LNCAP (cell line): ENCODE measurements around the gene FBLN5.

Source experiments
- TF ChIP-seq, protein P1 (sequence below): fragments of 450-650 bp; IDR thresholded peaks from 2 replicates; pipeline ENCODE4 v1.5.1; 2017; ENCODE audit warnings: mild to moderate bottlenecking

The FBLN5 gene

DNA sequence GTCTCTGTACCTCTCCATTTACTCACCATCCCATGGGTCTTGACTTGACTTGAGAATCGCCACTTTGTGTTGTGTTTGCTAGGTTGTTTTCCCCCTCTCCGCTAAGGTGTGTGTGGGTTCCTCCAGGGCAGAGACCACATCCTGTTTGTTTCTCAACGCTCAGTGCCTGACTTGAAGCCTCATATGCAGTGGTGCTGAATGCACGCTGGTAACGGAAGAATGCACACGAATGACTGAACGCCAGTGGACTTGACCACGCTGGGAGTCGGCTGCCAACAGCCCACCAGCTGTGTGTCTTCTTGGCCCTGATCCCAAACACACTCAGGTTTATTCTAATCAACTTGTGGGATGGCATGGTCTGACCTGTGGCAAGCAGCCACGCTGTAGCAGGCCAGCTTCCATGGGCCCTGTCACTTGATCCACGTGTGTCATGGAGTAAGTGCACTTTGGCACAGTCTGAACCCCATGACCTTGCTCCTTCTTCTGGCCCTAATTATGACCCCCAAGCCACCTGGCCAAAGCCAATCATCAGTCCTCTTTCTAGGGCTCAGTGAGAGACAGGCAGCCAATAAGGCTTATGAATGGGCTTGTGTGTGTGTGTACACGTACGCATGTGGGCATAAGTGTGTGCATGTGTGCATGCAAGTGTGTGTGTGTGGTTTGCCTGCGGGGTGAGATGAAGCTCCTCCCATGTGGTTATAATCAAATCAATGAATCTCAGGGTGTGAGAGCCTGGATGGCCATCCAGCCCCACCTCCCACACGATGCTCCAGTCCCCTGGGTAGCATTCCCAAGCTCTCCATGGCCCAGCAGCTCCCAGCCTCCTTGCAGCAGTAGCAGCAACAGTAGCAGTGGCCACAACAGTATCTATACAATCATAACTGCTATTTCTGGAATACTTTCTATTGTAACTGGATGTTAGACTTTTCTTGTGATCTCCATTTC lies 73.8 kb downstream of the FBLN5 start:
- TF ChIP-seq, protein P1, sequence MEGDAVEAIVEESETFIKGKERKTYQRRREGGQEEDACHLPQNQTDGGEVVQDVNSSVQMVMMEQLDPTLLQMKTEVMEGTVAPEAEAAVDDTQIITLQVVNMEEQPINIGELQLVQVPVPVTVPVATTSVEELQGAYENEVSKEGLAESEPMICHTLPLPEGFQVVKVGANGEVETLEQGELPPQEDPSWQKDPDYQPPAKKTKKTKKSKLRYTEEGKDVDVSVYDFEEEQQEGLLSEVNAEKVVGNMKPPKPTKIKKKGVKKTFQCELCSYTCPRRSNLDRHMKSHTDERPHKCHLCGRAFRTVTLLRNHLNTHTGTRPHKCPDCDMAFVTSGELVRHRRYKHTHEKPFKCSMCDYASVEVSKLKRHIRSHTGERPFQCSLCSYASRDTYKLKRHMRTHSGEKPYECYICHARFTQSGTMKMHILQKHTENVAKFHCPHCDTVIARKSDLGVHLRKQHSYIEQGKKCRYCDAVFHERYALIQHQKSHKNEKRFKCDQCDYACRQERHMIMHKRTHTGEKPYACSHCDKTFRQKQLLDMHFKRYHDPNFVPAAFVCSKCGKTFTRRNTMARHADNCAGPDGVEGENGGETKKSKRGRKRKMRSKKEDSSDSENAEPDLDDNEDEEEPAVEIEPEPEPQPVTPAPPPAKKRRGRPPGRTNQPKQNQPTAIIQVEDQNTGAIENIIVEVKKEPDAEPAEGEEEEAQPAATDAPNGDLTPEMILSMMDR, result no peak

DNA sequence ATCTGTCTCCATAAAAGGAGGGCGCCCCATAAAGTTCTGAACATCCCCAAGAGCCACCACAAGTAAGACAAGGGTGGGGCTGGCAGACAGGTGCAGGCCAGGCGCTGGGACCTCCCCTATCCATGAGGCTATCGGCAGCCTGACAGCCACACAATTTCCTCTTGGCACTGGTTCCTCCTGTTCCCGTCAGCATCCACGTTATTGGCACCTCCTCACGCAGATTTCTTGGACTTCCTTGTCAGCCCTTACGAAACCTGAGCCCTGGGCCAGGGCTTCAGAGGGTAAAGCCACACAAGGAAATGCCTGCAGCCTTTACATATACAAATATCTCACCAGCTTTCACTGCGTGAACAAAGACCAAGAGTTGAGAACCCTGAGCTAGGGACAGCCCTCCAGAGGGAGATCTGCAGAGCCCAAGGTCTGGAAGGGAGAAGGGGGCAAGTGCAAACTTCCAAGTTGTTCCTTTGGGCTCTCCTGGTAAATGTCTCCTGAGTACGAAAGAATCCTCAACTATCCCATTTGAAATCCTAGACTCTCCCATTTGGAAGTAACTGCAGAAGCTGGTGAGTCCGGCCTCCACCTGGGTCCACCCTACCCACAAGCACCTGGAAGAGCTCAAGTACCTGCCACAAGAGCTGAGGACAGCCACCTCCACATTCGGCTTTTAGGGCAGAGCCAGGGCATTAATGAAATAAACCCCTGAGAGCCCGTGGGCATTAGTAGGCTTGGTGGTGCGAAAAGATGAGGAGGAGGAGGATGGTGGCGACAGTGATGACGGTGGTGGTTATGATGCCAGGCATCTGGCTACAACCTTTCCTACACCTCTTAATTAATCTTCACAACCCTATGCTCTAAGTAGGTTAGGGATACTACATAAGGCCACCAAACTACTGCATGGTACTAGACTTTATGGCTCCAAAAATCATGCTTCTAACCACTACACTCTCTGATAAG lies 74.7 kb downstream of the FBLN5 start:
- TF ChIP-seq, protein P1, result no peak

DNA sequence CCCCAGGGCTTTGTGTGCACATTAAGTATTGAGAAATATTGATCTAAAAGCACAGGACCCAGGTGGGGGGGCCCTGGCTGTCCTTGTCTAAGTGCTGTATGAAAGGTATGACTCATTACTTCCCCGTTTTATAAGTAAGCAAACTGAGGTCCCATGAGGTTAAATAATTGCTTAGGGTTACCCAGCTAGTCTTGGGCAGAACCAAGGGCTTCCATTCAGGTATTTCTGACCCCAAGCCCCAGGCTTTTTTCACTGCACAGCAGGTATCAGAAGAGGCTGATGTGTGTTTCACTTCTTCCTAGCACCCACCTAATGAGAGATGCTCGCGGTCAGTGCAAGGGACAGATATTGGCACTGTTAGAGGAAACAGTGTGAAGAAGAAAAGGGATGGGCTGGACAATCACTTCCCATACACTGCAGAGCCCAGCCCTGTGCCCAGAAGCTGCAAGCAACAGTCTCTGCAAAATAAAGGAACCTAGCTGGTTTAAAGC lies 75.4 kb downstream of the FBLN5 start:
- TF ChIP-seq, protein P1, result no peak

DNA sequence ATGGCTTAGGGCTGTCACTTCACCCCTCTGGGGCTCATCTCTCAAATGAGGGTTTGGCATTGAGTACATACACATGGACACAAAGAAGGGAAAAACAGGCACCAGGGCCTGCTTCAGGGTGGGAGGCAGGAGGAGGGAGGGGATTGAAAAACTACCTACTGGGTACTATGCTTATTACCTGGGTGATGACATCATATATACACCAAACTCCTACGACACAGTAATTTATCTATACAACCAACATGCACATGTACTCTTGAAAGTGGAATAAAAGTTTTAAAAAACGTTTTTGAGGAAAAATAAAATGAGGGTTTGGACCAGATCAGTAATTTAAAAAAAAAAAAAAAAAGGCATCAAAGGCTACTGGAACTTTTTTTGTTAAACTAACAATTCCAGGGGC lies 76.6 kb downstream of the FBLN5 start:
- TF ChIP-seq, protein P1, result no peak

DNA sequence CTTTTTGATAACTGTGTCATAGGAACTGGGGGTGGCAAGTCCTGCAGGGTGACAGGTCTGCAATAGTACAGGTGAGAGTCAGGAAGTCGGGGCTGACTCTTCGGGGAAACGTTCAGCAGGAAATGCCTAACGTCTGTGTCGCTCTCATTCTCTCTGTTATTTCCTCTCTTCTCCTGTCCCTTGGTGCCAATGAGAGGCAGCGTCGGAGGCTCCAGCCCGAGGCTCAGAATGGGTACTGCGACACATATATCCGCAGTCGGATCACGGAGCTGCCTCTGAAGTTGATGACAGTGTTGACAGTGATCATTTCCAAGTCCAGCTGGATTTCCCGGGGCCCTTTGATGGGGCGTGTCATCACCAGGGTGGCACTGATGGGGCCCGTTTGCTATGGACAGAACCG lies 77.5 kb downstream of the FBLN5 start:
- TF ChIP-seq, protein P1, result no peak

DNA sequence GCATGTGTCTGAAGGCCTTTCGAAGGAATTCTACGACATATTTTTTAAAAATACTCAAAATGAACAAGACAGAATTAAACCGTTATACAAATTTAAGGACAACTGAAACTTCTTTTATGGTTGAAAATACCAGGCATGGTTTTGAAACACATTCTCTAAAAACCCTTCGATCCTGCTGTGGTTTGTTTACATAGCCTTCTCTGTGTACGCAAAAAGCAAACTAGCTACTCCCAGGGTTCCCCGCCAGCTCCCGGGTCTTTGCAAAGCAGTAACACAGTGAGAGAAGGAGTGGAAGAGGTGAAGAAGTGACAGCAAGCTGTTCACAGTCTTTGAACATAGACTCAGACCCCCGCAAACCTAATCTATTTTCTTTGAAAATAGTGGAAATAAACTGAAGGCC lies 77.9 kb downstream of the FBLN5 start:
- TF ChIP-seq, protein P1, result no peak

DNA sequence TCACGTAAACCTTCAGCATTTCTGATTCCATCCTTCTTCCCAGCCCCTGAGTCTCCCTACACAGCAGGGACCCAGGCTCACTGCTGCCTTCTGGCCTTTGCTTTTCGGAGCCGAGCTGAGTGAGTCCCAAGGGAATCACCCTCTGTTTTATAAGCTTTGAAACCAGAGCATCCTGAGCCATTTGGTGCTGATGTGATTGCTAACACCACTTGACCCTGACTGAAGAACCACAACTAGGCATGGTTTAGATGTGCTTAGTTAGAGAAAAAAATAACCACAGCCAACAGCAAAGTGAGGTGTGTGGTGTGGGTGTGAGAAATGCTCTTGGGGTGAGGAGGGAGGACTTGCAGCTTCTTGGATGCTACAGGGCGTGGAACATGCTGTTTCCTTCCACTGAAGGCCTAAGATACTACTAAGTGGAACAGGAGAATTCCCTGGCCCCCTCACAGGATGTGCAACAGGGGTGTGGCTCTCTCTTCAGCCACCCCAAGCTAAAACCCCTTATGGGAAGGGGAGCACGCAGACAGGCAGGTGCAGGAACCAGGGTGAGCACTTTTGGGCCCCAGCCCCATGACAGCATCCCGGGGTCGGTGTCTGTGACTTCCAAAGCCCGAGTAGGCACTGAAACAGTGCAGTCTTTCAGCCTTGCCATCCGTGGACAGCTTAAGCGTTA lies 80.0 kb downstream of the FBLN5 start, which contains the start of gene TC2N:
TSS of gene TC2N (minus strand) at position 221 of the 673 bp plus-strand sequence. CDS start 53,767 bp downstream, outside the sequence.
- TF ChIP-seq, protein P1, result no peak
